ENCODE measurements around the gene SLC6A6.

The SLC6A6 gene

DNA sequence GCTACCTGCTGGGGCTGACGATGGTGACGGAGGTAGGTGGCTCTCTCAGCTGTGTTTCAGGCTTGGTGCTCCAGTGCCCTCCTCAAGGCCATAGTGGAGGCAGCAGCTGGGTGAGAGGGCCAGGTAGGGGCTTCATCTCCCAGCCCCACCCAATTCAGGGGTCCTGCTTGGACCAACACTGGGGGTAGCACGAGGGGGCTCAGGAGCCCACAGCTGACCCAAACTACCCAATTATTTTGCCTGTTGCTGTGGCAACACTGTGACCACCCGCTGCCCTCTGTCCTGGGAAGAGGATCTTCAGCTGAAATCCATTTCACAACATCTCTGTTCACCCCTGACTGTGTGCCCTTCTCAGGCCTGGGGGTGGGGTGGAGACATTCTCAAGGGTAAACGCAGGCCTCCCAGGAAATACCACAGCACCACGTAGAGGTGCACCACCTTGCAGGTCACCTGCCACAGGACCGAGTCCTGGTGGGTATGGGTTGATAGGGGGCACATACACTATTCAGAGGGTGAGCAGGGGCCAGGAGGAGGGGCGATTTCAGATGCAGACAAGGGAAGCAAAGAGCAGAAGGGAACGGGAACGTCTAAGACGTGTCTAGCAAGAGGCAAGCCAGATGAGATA, 75.0 kb downstream of the SLC6A6 start:
- H3K9me3 ChIP-seq (ENCODE audit: insufficient read depth, low read length): no peaks in the 10 kb centered on the region
- no peak overlapping the region for H3K9ac ChIP-seq (ENCODE audit: insufficient read length, low read depth)
- peaks cover 94% of the 10 kb centered on the region for H3K36me3 ChIP-seq (ENCODE audit: insufficient read depth, insufficient read length, low read length)
- TF ChIP-seq YY1 (IDR thresholded peaks at IDR 0.05; ENCODE audit: insufficient read depth, insufficient read length) (no peak), ZNF274 (IDR thresholded peaks at IDR 0.05; ENCODE audit: low read depth, low read length) (no peak), SUZ12 (IDR thresholded peaks at IDR 0.05; ENCODE audit: extremely low read depth, insufficient read depth, insufficient read length) (no peak)
- no peak for DNase-seq (ENCODE audit: low read depth, low spot score)
- no peak overlapping the region for H3K4me3 ChIP-seq (ENCODE audit: insufficient read length, low read depth)
- peaks cover 43% of the 10 kb centered on the region for H3K4me1 ChIP-seq (ENCODE audit: insufficient read depth, insufficient read length)
- no peaks in the 10 kb centered on the region for H3K27me3 ChIP-seq (ENCODE audit: insufficient read depth, insufficient read length)

DNA sequence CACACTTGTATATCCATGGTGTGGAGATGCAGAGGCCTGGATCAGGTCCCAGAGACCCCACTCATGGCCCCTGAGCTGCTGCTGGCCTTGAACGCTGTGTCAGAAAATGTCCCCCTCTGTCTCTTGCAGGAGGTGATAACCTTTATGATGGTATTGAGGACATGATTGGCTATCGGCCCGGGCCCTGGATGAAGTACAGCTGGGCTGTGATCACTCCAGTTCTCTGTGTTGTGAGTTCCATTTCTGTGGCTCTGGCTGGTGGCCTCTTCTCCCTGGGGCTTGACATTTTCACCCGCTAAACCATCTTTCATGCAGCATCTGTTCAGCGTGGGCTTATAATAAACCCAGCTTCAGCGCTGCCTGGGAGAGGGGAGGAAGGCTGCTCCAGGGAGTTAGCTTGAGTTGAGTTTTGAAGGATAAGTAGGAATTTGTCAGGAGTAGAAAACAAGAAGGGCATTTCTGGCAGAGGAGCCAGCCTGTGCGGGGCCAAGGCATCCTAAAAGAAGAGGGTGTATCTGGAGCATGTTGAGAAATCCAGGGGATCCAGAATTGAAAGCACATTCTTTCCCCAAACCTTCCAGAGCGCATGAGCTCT, 76.6 kb downstream of the SLC6A6 start:
- no peak overlapping the region for H3K4me3 ChIP-seq (ENCODE audit: insufficient read length, low read depth)
- peaks cover 97% of the 10 kb centered on the region for H3K36me3 ChIP-seq (ENCODE audit: insufficient read depth, insufficient read length, low read length)
- H3K27me3 ChIP-seq (ENCODE audit: insufficient read depth, insufficient read length): no peaks in the 10 kb centered on the region
- no peak for DNase-seq (ENCODE audit: low read depth, low spot score)
- H3K9me3 ChIP-seq (ENCODE audit: insufficient read depth, low read length): no peaks in the 10 kb centered on the region
- peaks cover 43% of the 10 kb centered on the region for H3K4me1 ChIP-seq (ENCODE audit: insufficient read depth, insufficient read length)
- no peak overlapping the region for H3K9ac ChIP-seq (ENCODE audit: insufficient read length, low read depth)
- TF ChIP-seq ZNF274 (IDR thresholded peaks at IDR 0.05; ENCODE audit: low read depth, low read length): no peak
- TF ChIP-seq YY1 (IDR thresholded peaks at IDR 0.05; ENCODE audit: insufficient read depth, insufficient read length): no peak
- TF ChIP-seq SUZ12 (IDR thresholded peaks at IDR 0.05; ENCODE audit: extremely low read depth, insufficient read depth, insufficient read length): no peak

DNA sequence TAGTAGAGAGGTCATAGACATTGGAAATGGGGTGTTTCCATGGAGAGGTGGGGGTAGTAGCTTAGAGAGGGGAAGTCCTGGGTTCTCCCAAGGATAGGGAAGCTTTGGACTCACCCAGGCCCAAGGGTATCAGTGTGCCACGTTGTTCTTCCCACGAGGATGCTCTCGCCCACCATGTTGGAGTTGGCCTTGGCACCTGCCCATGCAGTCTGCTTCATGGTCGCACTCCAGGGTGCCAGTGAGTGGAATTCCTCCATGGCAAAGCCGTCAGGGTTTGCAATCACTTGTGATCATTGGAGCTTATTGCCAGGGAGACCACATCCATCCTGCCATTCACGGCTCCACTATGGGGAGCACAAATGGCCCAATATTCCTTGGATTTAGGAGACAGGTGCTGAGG, 77.2 kb downstream of the SLC6A6 start:
- no peak for TF ChIP-seq YY1 (IDR thresholded peaks at IDR 0.05; ENCODE audit: insufficient read depth, insufficient read length)
- TF ChIP-seq SUZ12 (IDR thresholded peaks at IDR 0.05; ENCODE audit: extremely low read depth, insufficient read depth, insufficient read length): no peak
- no peak for TF ChIP-seq ZNF274 (IDR thresholded peaks at IDR 0.05; ENCODE audit: low read depth, low read length)
- Histone ChIP-seq H3K36me3 (ENCODE audit: insufficient read depth, insufficient read length, low read length) (peaks cover 97% of the 10 kb centered on the region), H3K9me3 (ENCODE audit: insufficient read depth, low read length) (no peaks in the 10 kb centered on the region), H3K4me3 (ENCODE audit: insufficient read length, low read depth) (no peak overlapping the region), H3K9ac (ENCODE audit: insufficient read length, low read depth) (no peak overlapping the region), H3K27me3 (ENCODE audit: insufficient read depth, insufficient read length) (no peaks in the 10 kb centered on the region), H3K4me1 (ENCODE audit: insufficient read depth, insufficient read length) (peaks cover 41% of the 10 kb centered on the region)
- DNase-seq (ENCODE audit: low read depth, low spot score): no peak

DNA sequence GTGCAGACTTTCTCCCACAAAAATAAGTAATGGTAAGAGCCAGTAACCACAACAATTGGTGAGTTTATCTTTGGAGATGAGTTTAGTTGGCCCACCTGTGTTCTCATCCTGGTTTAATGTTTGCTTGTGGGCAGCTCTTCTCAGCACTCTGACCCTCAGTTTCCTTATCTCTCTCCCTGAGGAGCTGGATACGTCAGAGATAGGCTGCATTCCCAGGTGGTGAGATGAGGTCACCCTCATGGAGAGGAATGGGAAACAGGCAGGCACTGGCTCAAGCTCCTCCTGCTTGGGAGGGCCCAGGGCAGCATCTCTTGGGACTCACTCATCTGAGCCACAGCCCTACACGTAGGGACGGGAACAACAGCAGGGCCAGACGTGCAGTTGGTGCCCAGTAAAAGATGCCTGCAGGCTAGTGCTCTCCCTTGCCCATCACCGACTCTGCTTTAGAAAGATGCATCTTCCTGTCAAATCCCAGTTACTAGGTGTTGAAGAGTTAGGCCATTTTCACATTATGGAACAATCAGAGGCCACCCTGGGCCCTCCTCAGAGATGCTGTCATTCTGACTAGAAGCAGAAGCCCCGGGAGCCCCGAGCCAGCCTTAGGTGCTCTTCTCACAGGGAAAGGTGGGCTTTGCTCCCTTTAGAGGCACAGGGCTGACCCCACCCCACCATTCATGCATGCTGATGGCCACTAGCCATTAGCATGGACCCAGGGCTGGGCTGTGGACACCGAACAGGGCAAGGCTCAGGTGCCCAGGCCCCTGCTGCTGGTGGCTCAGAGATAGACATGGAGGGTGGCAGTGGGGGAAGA, 78.0 kb downstream of the SLC6A6 start:
- DNase-seq (ENCODE audit: low read depth, low spot score): no peak
- no peak overlapping the region for H3K9ac ChIP-seq (ENCODE audit: insufficient read length, low read depth)
- TF ChIP-seq YY1 (IDR thresholded peaks at IDR 0.05; ENCODE audit: insufficient read depth, insufficient read length) (no peak), ZNF274 (IDR thresholded peaks at IDR 0.05; ENCODE audit: low read depth, low read length) (no peak), SUZ12 (IDR thresholded peaks at IDR 0.05; ENCODE audit: extremely low read depth, insufficient read depth, insufficient read length) (no peak)
- H3K4me1 ChIP-seq (ENCODE audit: insufficient read depth, insufficient read length): peaks cover 38% of the 10 kb centered on the region
- H3K27me3 ChIP-seq (ENCODE audit: insufficient read depth, insufficient read length): no peaks in the 10 kb centered on the region
- H3K4me3 ChIP-seq (ENCODE audit: insufficient read length, low read depth): no peak overlapping the region
- H3K9me3 ChIP-seq (ENCODE audit: insufficient read depth, low read length): no peaks in the 10 kb centered on the region
- H3K36me3 ChIP-seq (ENCODE audit: insufficient read depth, insufficient read length, low read length): peaks cover 99% of the 10 kb centered on the region

DNA sequence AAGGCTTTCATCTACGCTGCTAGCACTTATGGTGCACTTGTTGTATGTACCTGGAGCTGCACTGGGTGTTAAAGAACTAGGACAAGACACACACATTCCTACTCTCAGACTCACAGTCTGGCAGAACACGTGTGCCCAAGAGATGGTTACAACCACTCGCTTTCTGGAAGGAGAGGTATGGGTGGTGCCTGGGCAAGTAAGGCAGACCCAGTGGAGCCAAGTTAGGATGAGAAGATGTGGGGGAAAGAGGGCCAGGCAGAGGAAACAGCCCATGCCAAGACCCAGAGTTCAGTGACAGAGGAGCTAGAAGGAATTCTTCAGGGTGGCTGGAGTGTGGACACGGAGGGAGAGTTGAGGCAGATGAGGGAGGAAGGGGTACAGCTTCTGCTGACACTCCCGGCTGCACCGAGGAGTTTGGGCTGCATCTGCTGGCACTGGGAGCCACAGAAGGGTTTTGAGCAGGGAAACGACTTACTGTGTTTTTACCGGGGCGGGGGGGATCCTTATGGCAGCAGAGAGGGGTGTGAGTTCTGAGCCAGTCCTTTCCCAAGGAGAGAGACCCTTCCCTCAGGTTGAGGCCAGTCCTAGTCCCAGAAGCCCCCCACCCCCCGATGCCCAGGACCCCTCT, 78.7 kb downstream of the SLC6A6 start:
- peaks cover 40% of the 10 kb centered on the region for H3K4me1 ChIP-seq (ENCODE audit: insufficient read depth, insufficient read length)
- no peak for DNase-seq (ENCODE audit: low read depth, low spot score)
- H3K36me3 ChIP-seq (ENCODE audit: insufficient read depth, insufficient read length, low read length): peaks cover 99% of the 10 kb centered on the region
- H3K9ac ChIP-seq (ENCODE audit: insufficient read length, low read depth): peak overlapping the region; percentile 29
- H3K4me3 ChIP-seq (ENCODE audit: insufficient read length, low read depth): no peak overlapping the region
- no peak for TF ChIP-seq SUZ12 (IDR thresholded peaks at IDR 0.05; ENCODE audit: extremely low read depth, insufficient read depth, insufficient read length)
- no peak for TF ChIP-seq YY1 (IDR thresholded peaks at IDR 0.05; ENCODE audit: insufficient read depth, insufficient read length)
- TF ChIP-seq ZNF274 (IDR thresholded peaks at IDR 0.05; ENCODE audit: low read depth, low read length): no peak
- no peaks in the 10 kb centered on the region for H3K9me3 ChIP-seq (ENCODE audit: insufficient read depth, low read length)
- H3K27me3 ChIP-seq (ENCODE audit: insufficient read depth, insufficient read length): no peaks in the 10 kb centered on the region

GRCh38 chr3:14481646-14482036, 79.2 kb downstream of the SLC6A6 start:
- peaks cover 98% of the 10 kb centered on the region for H3K36me3 ChIP-seq (ENCODE audit: insufficient read depth, insufficient read length, low read length)
- no peak for DNase-seq (ENCODE audit: low read depth, low spot score)
- TF ChIP-seq SUZ12 (IDR thresholded peaks at IDR 0.05; ENCODE audit: extremely low read depth, insufficient read depth, insufficient read length) (no peak), YY1 (IDR thresholded peaks at IDR 0.05; ENCODE audit: insufficient read depth, insufficient read length) (no peak), ZNF274 (IDR thresholded peaks at IDR 0.05; ENCODE audit: low read depth, low read length) (no peak)
- no peak overlapping the region for H3K4me3 ChIP-seq (ENCODE audit: insufficient read length, low read depth)
- H3K4me1 ChIP-seq (ENCODE audit: insufficient read depth, insufficient read length): peaks cover 40% of the 10 kb centered on the region
- peak overlapping the region; percentile 38 for H3K9ac ChIP-seq (ENCODE audit: insufficient read length, low read depth)
- H3K27me3 ChIP-seq (ENCODE audit: insufficient read depth, insufficient read length): no peaks in the 10 kb centered on the region
- no peaks in the 10 kb centered on the region for H3K9me3 ChIP-seq (ENCODE audit: insufficient read depth, low read length)
